DND-41 (cell line): ENCODE results near the gene MTPN.

ENCODE experiments used
- ATAC-seq: fragments of 200-7000 bp; cut with Tn5 transposase; 3 replicates; pipeline ENCODE4 v1.9.1; 2021; ENCODE audit warnings: low read depth; ENCODE audit not compliant: insufficient read depth
- DNase-seq: peaks from one replicate; pipeline ENCODE4 v3.0.0-alpha.2; 2020
- H2AFZ ChIP-seq: 2 replicates; pipeline ENCODE4 v1.6.0; 2012; ENCODE audit warnings: low read depth, low read length
- H3K27ac ChIP-seq: 2 replicates; pipeline ENCODE4 v1.5.1; 2012; ENCODE audit warnings: low read length, inconsistent platforms
- H3K27me3 ChIP-seq: fragments of 200-600 bp; sonication (generic); 2 replicates; pipeline ENCODE4 v1.6.0; 2012; ENCODE audit warnings: low read length, mild to moderate bottlenecking, inconsistent platforms; ENCODE audit not compliant: insufficient read depth, poor library complexity
- H3K36me3 ChIP-seq: 2 replicates; pipeline ENCODE4 v1.5.1; 2012; ENCODE audit warnings: low read length, inconsistent platforms; ENCODE audit not compliant: insufficient read depth
- H3K4me1 ChIP-seq: 2 replicates; pipeline ENCODE4 v1.5.1; 2012; ENCODE audit warnings: mild to moderate bottlenecking, low read length; ENCODE audit not compliant: insufficient read depth
- H3K4me2 ChIP-seq: 2 replicates; pipeline ENCODE4 v1.6.0; 2012; ENCODE audit warnings: mild to moderate bottlenecking, moderate library complexity, low read length, inconsistent platforms; ENCODE audit not compliant: insufficient read depth
- H3K4me3 ChIP-seq, 2 experiments: fragments of 200-600 bp in 1 of 2; shearing (Covaris generic) in 1 of 2; 2 replicates each; pipeline ENCODE4 v1.5.1; 2012 to 2016; ENCODE audit warnings: inconsistent platforms in 2 of 2, low read length in 2 of 2, mild to moderate bottlenecking in 2 of 2, low read depth in 1 of 2, moderate library complexity in 1 of 2
- H3K79me2 ChIP-seq: 2 replicates; pipeline ENCODE4 v1.6.0; 2012; ENCODE audit warnings: low read length, inconsistent platforms; ENCODE audit not compliant: insufficient read depth
- H3K9ac ChIP-seq: 2 replicates; pipeline ENCODE4 v1.6.0; 2012; ENCODE audit warnings: low read depth, mild to moderate bottlenecking, inconsistent platforms, low read length, moderate library complexity
- H3K9me3 ChIP-seq: 2 replicates; pipeline ENCODE4 v1.5.1; 2012; ENCODE audit warnings: low read length, moderate library complexity, mild to moderate bottlenecking, inconsistent platforms; ENCODE audit not compliant: insufficient read depth, severe bottlenecking
- H4K20me1 ChIP-seq: 2 replicates; pipeline ENCODE4 v1.6.0; 2012; ENCODE audit warnings: low read length; ENCODE audit not compliant: insufficient read depth
- EZH2 ChIP-seq: IDR thresholded peaks from 3 replicates; pipeline ENCODE4 v1.6.1; 2012; ENCODE audit warnings: borderline replicate concordance, low read depth, mild to moderate bottlenecking, moderate library complexity, low read length, inconsistent platforms; ENCODE audit not compliant: severe bottlenecking
- TF ChIP-seq, protein P1 (sequence below): IDR thresholded peaks from 2 replicates; pipeline ENCODE4 v1.5.1; 2012; ENCODE audit warnings: borderline replicate concordance, low read length, moderate library complexity, mild to moderate bottlenecking; ENCODE audit not compliant: poor library complexity, severe bottlenecking; ENCODE audit errors: extremely low read depth

The MTPN gene

DNA sequence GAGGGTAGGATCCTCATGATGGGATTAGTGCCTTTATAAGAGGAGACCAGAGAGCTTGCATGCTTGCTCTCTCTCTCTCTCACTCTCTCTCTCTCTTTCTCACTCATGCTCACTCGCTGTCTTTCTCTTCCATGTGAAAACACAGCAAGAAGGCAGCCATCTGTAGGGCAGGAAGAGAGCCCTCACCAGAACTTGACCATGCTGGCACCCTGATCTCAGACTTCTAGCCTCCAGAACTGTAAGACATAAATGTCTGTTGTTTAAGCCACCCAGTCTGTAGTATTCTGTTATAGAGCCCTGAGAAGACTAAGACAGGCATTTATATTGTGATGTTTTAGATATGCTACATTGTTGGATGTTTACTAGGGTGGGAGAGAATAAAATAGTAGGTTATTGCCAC is 43.4 kb upstream of the MTPN start:
- H3K4me1 ChIP-seq: no peaks in the 10 kb centered on the region
- DNase-seq: no peak
- H3K27me3 ChIP-seq: no peaks in the 10 kb centered on the region
- ATAC-seq: no peak
- H3K4me2 ChIP-seq: no peak overlapping the region
- H3K4me3 ChIP-seq: no peak overlapping the region
- no peaks in the 10 kb centered on the region for H3K9me3 ChIP-seq
- no peak overlapping the region for H3K9ac ChIP-seq
- no peak overlapping the region for H2AFZ ChIP-seq
- H3K27ac ChIP-seq: no peak overlapping the region
- no peaks in the 10 kb centered on the region for H4K20me1 ChIP-seq
- no peaks in the 10 kb centered on the region for H3K36me3 ChIP-seq
- no peak for TF ChIP-seq EZH2
- TF ChIP-seq, protein P1, sequence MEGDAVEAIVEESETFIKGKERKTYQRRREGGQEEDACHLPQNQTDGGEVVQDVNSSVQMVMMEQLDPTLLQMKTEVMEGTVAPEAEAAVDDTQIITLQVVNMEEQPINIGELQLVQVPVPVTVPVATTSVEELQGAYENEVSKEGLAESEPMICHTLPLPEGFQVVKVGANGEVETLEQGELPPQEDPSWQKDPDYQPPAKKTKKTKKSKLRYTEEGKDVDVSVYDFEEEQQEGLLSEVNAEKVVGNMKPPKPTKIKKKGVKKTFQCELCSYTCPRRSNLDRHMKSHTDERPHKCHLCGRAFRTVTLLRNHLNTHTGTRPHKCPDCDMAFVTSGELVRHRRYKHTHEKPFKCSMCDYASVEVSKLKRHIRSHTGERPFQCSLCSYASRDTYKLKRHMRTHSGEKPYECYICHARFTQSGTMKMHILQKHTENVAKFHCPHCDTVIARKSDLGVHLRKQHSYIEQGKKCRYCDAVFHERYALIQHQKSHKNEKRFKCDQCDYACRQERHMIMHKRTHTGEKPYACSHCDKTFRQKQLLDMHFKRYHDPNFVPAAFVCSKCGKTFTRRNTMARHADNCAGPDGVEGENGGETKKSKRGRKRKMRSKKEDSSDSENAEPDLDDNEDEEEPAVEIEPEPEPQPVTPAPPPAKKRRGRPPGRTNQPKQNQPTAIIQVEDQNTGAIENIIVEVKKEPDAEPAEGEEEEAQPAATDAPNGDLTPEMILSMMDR: no peak
- no peaks in the 10 kb centered on the region for H3K79me2 ChIP-seq

DNA sequence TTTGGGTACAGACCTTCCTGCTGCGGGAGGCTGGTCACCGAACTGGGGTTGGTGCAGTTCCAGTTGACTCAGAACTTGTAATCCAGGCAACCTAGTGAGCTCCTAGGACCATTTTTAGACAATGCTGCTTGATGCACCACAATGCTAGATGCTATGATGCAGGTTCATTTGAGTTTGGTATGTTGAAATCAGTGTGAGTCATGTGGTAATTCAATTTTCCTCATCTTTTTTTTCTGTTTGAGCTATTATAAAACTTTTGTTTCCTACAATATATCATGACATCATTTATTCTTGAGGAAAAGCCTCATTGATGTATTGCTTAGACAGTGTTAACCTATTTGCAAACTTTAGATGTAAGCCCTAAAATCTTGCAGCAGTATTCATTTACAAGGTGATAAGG is 40.9 kb upstream of the MTPN start:
- H3K4me3 ChIP-seq: no peak overlapping the region
- no peak overlapping the region for H3K27ac ChIP-seq
- DNase-seq (no peak), ATAC-seq (no peak)
- H3K9ac ChIP-seq: no peak overlapping the region
- H4K20me1 ChIP-seq: no peaks in the 10 kb centered on the region
- H3K36me3 ChIP-seq: no peaks in the 10 kb centered on the region
- TF ChIP-seq EZH2: no peak
- TF ChIP-seq, protein P1: no peak
- H2AFZ ChIP-seq: no peak overlapping the region
- H3K9me3 ChIP-seq: no peaks in the 10 kb centered on the region
- H3K79me2 ChIP-seq: no peaks in the 10 kb centered on the region
- no peaks in the 10 kb centered on the region for H3K4me1 ChIP-seq
- no peak overlapping the region for H3K4me2 ChIP-seq
- no peaks in the 10 kb centered on the region for H3K27me3 ChIP-seq

DNA sequence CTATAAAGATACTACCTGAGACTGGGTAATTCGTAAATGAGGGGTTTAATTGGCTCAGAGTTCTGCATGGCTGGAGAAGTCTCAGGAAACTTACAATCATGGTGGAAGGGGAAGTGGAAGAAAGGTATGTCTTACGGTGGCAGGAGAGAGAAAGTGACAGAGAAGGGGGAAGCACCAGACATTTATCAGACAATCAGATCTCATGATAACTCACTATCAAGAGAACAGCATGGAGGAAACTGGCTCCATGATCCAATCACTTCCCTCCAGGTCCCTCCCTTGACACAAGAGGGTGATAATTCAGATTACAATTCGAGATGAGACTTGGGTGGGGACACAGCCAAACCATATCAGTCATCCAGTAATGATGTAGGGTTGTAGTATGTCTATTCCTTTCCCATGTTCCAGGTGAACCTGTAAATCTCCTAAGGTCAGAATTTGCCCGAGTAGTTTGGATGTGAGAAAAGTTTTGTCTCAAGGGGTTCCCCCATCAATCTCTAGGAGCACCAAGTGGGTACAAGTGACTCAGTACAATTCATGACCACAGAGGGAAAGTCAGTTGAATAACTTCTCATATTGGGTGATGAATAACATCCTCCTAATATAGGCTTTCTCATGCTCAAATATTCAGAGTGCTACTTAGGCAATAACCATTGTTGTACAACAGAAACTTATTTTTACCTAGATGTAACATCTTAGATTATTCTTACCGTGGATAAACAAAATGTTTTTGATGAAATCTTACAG is 39.7 kb upstream of the MTPN start:
- ATAC-seq (no peak), DNase-seq (no peak)
- TF ChIP-seq EZH2: no peak
- TF ChIP-seq, protein P1: no peak

More for the DNA sequence above, 39.7 kb upstream of the MTPN start:
- H3K9ac ChIP-seq: no peak overlapping the region
- H3K27me3 ChIP-seq: no peaks in the 10 kb centered on the region
- H3K4me3 ChIP-seq: no peak overlapping the region
- H3K4me1 ChIP-seq: no peaks in the 10 kb centered on the region
- no peak overlapping the region for H2AFZ ChIP-seq
- H4K20me1 ChIP-seq: no peaks in the 10 kb centered on the region
- H3K9me3 ChIP-seq: no peaks in the 10 kb centered on the region
- no peak overlapping the region for H3K4me2 ChIP-seq
- no peaks in the 10 kb centered on the region for H3K79me2 ChIP-seq
- H3K27ac ChIP-seq: no peak overlapping the region
- H3K36me3 ChIP-seq: no peaks in the 10 kb centered on the region
